HL-60 (cell line): ENCODE data around the gene ZMIZ1.

Experiments
- CTCF ChIP-seq: IDR thresholded peaks from one replicate; pipeline ENCODE4 v1.5.1; 2011; ENCODE audit warnings: low read length, control low read depth, inconsistent platforms; ENCODE audit not compliant: insufficient read depth
- GABPA ChIP-seq: IDR thresholded peaks from 2 replicates; pipeline ENCODE4 v1.6.1; 2012; ENCODE audit warnings: low read depth
- POLR2AphosphoS5 ChIP-seq: IDR thresholded peaks from 2 replicates; pipeline ENCODE4 v1.6.1; 2012; ENCODE audit warnings: low read depth
- REST ChIP-seq: IDR thresholded peaks from 2 replicates; pipeline ENCODE4 v1.6.1; 2012; ENCODE audit warnings: low read depth; ENCODE audit not compliant: insufficient replicate concordance
- SPI1 ChIP-seq: IDR thresholded peaks from 2 replicates; pipeline ENCODE4 v1.6.1; 2012; ENCODE audit warnings: low read depth, mild to moderate bottlenecking, borderline replicate concordance

- TF ChIP-seq CTCF (no peak), REST (no peak), POLR2AphosphoS5 (no peak), GABPA (no peak), SPI1 (no peak)
These were observed 118.6 kb downstream of the ZMIZ1 start for GRCh38 chr10:79187121-79187940.
